Smooth muscle cell (in vitro differentiated cells): Measurements from ENCODE around the gene HPSE2. TPM values are rescaled to one million over a fixed set of nuclear protein-coding genes. Genes with fewer than 3 reads are reported as not detected.

Source experiments
- DNase-seq: peaks from one replicate; lab custom pipeline; 2025; ENCODE audit not compliant: unreplicated experiment; lab: John Stamatoyannopoulos, UW
- H2AFZ ChIP-seq: fragments of 200-600 bp; sonication (generic); 2 replicates; pipeline ENCODE4 v1.6.0; 2016; ENCODE audit warnings: antibody characterized with exemption, low read depth, mild to moderate bottlenecking
- H3F3A ChIP-seq: fragments of 200-600 bp; sonication (generic); 2 replicates; pipeline ENCODE4 v1.6.0; 2017; ENCODE audit warnings: antibody characterized with exemption, low read depth
- H3K27ac ChIP-seq: fragments of 200-600 bp; sonication (generic); 2 replicates; pipeline ENCODE4 v1.5.1; 2016; ENCODE audit warnings: low read depth, mild to moderate bottlenecking
- H3K27me3 ChIP-seq: fragments of 200-600 bp; sonication (generic); 2 replicates; pipeline ENCODE4 v1.6.1; 2016; ENCODE audit warnings: low read depth, mild to moderate bottlenecking
- H3K36me3 ChIP-seq: fragments of 200-600 bp; sonication (generic); 2 replicates; pipeline ENCODE4 v1.5.1; 2016; ENCODE audit warnings: low read depth
- H3K4me1 ChIP-seq: fragments of 200-600 bp; sonication (generic); 2 replicates; pipeline ENCODE4 v1.5.1; 2016; ENCODE audit warnings: low read depth
- H3K4me2 ChIP-seq: fragments of 200-600 bp; sonication (generic); 2 replicates; pipeline ENCODE4 v1.6.0; 2016; ENCODE audit warnings: mild to moderate bottlenecking
- H3K4me3 ChIP-seq: fragments of 200-600 bp; sonication (generic); 2 replicates; pipeline ENCODE4 v1.5.1; 2016; ENCODE audit warnings: mild to moderate bottlenecking
- H3K79me2 ChIP-seq: fragments of 200-600 bp; sonication (generic); 2 replicates; pipeline ENCODE4 v1.6.0; 2016; ENCODE audit warnings: low read depth, mild to moderate bottlenecking
- H3K9ac ChIP-seq: fragments of 200-600 bp; sonication (generic); 2 replicates; pipeline ENCODE4 v1.6.0; 2016; ENCODE audit warnings: low read depth
- H3K9me3 ChIP-seq: fragments of 200-600 bp; sonication (generic); replicated peaks from 2 replicates; pipeline ENCODE4 v1.5.1; 2016; ENCODE audit warnings: low read depth
- H4K20me1 ChIP-seq: fragments of 200-600 bp; sonication (generic); 2 replicates; pipeline ENCODE4 v1.6.0; 2016; ENCODE audit warnings: low read depth
- CTCF ChIP-seq: fragments of 200-600 bp; sonication (generic); IDR thresholded peaks from 2 replicates; pipeline ENCODE4 v1.5.1; 2017; ENCODE audit warnings: borderline replicate concordance, mild to moderate bottlenecking, antibody characterized with exemption; ENCODE audit not compliant: insufficient read depth, poor library complexity, severe bottlenecking
- WGBS: methylation state at CpG from one replicate; pipeline ENCODE4 v1.1.7; 2016; ENCODE audit warnings: low lambda C conversion rate; 5-methylcytosine and 5-hydroxymethylcytosine counted together
- polyA plus RNA-seq: library from polyadenylated mRNA; unstranded; fragments of >200 nt; fragmentation: Nextera tagmentation; extraction: Ambion mirVana; gene quantifications from 2 replicates; pipeline ENCODE4 v1.2.1, GENCODE V29; 2016
- total RNA-seq: library from RNA; depleted of rRNA; stranded (reverse); fragments of >200 nt; gene quantifications from 2 replicates; pipeline ENCODE4 v1.2.3, GENCODE V29; 2014

Gene HPSE2
- total and polyA plus RNA-seq, 2 experiments from 2014 or later = 0.13 TPM; not detected in 1

- Histone ChIP-seq H3K27me3 (peaks cover 11% of the 10 kb centered on the region), H3K4me2 (no peak overlapping the region), H4K20me1 (no peaks in the 10 kb centered on the region), H3K36me3 (no peaks in the 10 kb centered on the region), H3K79me2 (no peaks in the 10 kb centered on the region), H2AFZ (no peak overlapping the region), H3K9me3 (no peaks in the 10 kb centered on the region), H3K9ac (no peak overlapping the region), H3K27ac (no peak overlapping the region), H3F3A (no peaks in the 10 kb centered on the region), H3K4me3 (no peak overlapping the region), H3K4me1 (peaks cover 3% of the 10 kb centered on the region)
- TF ChIP-seq CTCF = no peak
- DNase-seq = no peak
- WGBS = 69% methylated on average over 4 of the region's 4 CpGs
Measured at GRCh38 chr10:98576096-98576495, 659.6 kb downstream of the HPSE2 start.

GRCh38 chr10:98572594-98572993 lies 663.1 kb downstream of the HPSE2 start:
- no peak overlapping the region for H3K27ac ChIP-seq
- no peaks in the 10 kb centered on the region for H3K9me3 ChIP-seq
- no peaks in the 10 kb centered on the region for H4K20me1 ChIP-seq
- WGBS = 72% methylated on average over 5 of the region's 5 CpGs
- no peak overlapping the region for H3K4me2 ChIP-seq
- H3K4me3 ChIP-seq = no peak overlapping the region
- H3K9ac ChIP-seq = no peak overlapping the region
- no peak for DNase-seq
- H3K79me2 ChIP-seq = no peaks in the 10 kb centered on the region
- H3K4me1 ChIP-seq = no peaks in the 10 kb centered on the region
- no peaks in the 10 kb centered on the region for H3K36me3 ChIP-seq
- no peaks in the 10 kb centered on the region for H3F3A ChIP-seq
- TF ChIP-seq CTCF = no peak
- H2AFZ ChIP-seq = no peak overlapping the region
- H3K27me3 ChIP-seq = peaks cover 8% of the 10 kb centered on the region

- no peak overlapping the region for H3K9ac ChIP-seq
- no peaks in the 10 kb centered on the region for H3K79me2 ChIP-seq
- WGBS = 91% methylated on average over 5 of the region's 5 CpGs
- H3K9me3 ChIP-seq = no peaks in the 10 kb centered on the region
- peaks cover 8% of the 10 kb centered on the region for H3K27me3 ChIP-seq
- H3K4me1 ChIP-seq = no peaks in the 10 kb centered on the region
- H3K4me2 ChIP-seq = no peak overlapping the region
- H3F3A ChIP-seq = no peaks in the 10 kb centered on the region
- H3K27ac ChIP-seq = no peak overlapping the region
- no peaks in the 10 kb centered on the region for H4K20me1 ChIP-seq
- no peak for DNase-seq
- no peak overlapping the region for H2AFZ ChIP-seq
- H3K36me3 ChIP-seq = no peaks in the 10 kb centered on the region
- H3K4me3 ChIP-seq = no peak overlapping the region
- no peak for TF ChIP-seq CTCF
Measured at GRCh38 chr10:98570834-98571233, 664.8 kb downstream of the HPSE2 start.

- Histone ChIP-seq H3K27me3 (peaks cover 5% of the 10 kb centered on the region), H3F3A (no peaks in the 10 kb centered on the region), H3K36me3 (no peaks in the 10 kb centered on the region), H4K20me1 (no peaks in the 10 kb centered on the region), H3K79me2 (no peaks in the 10 kb centered on the region), H3K4me1 (no peaks in the 10 kb centered on the region), H3K4me2 (no peak overlapping the region), H3K27ac (no peak overlapping the region), H2AFZ (no peak overlapping the region), H3K9me3 (no peaks in the 10 kb centered on the region), H3K4me3 (no peak overlapping the region), H3K9ac (no peak overlapping the region)
- no peak for DNase-seq
- no peak for TF ChIP-seq CTCF
Measured at GRCh38 chr10:98569853-98570252, 665.8 kb downstream of the HPSE2 start.
